Thymus (tissue), 11 donors: Measurements from ENCODE around the gene FAM89B. TPM values are rescaled to one million over a fixed set of nuclear protein-coding genes. Genes with fewer than 3 reads are reported as not detected.

Source experiments
- DNase-seq, 9 donors: peaks; one replicate each; pipeline ENCODE4 v3.0.0-alpha.2; 2013; ENCODE audit warnings: low spot score in 9 of 9, low read depth in 6 of 9, missing footprints in 1 of 9
- H3K27ac ChIP-seq, 2 donors: one replicate each; pipeline ENCODE4 v1.5.1; 2013; ENCODE audit warnings: control low read depth in 1 of 2, low read depth in 1 of 2, low read length in 1 of 2, mild to moderate bottlenecking in 1 of 2, moderate library complexity in 1 of 2
- H3K27me3 ChIP-seq, 2 donors: one replicate each; pipeline ENCODE4 v1.5.1; 2013; ENCODE audit warnings: low read length in 1 of 2; ENCODE audit not compliant: control insufficient read depth in 2 of 2, insufficient read depth in 1 of 2
- H3K36me3 ChIP-seq, 2 donors: one replicate each; pipeline ENCODE4 v1.5.1; 2013; ENCODE audit warnings: low read length in 1 of 2, mild to moderate bottlenecking in 1 of 2, moderate library complexity in 1 of 2; ENCODE audit not compliant: control insufficient read depth in 2 of 2, insufficient read depth in 2 of 2
- H3K4me1 ChIP-seq, 2 donors: one replicate each; pipeline ENCODE4 v1.5.1; 2013; ENCODE audit warnings: low read length in 2 of 2; ENCODE audit not compliant: control insufficient read depth in 2 of 2, insufficient read depth in 2 of 2
- H3K4me3 ChIP-seq, 2 donors: one replicate each; pipeline ENCODE4 v1.5.1; 2013; ENCODE audit warnings: low read length in 2 of 2, control low read depth in 1 of 2, mild to moderate bottlenecking in 1 of 2
- H3K9me3 ChIP-seq, 2 donors: one replicate each; pipeline ENCODE4 v1.5.1; 2013; ENCODE audit warnings: low read length in 1 of 2, mild to moderate bottlenecking in 1 of 2; ENCODE audit not compliant: control insufficient read depth in 2 of 2, insufficient read depth in 1 of 2
- WGBS: extraction: QIAGEN DNeasy Blood & Tissue Kit; methylation state at CpG from one replicate; pipeline ENCODE4 v1.1.7; 2013; 5-methylcytosine and 5-hydroxymethylcytosine counted together
- polyA plus RNA-seq: library from polyadenylated mRNA; stranded (reverse); fragments of 200-250 nt; gene quantifications from one replicate; pipeline ENCODE4 v1.2.3, GENCODE V29; 2013
- total RNA-seq: library from RNA; stranded (reverse); fragments of 120-200 nt; gene quantifications from one replicate; pipeline ENCODE4 v1.2.4, GENCODE V29; 2013
- donor health status: healthy.

Gene FAM89B
- total and polyA plus RNA-seq, 2 donors, result 47.2 to 62.2 TPM

DNA sequence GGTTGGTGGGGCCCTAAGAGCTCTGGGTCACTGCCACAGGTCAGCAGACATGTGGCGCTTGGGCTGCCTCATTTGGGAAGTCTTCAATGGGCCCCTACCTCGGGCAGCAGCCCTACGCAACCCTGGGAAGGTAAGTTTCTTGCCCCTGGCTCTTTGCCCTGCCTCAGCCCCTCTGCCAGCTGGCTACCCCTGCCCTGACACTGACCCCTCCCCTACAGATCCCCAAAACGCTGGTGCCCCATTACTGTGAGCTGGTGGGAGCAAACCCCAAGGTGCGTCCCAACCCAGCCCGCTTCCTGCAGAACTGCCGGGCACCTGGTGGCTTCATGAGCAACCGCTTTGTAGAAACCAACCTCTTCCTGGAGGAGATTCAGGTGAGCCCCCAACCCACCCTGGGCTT lies 45.6 kb upstream of the FAM89B start:
- Histone ChIP-seq H3K27ac (no peak overlapping the region), H3K36me3 (peaks cover 37 to 39% of the 10 kb centered on the region in 2 donors), H3K27me3 (no peaks in the 10 kb centered on the region), H3K4me1 (peaks cover 29 to 54% of the 10 kb centered on the region in 2 donors), H3K9me3 (no peaks in the 10 kb centered on the region), H3K4me3 (no peak overlapping the region)
- no peak for DNase-seq
- 96% methylated on average over 8 of the region's 8 CpGs for WGBS

DNA sequence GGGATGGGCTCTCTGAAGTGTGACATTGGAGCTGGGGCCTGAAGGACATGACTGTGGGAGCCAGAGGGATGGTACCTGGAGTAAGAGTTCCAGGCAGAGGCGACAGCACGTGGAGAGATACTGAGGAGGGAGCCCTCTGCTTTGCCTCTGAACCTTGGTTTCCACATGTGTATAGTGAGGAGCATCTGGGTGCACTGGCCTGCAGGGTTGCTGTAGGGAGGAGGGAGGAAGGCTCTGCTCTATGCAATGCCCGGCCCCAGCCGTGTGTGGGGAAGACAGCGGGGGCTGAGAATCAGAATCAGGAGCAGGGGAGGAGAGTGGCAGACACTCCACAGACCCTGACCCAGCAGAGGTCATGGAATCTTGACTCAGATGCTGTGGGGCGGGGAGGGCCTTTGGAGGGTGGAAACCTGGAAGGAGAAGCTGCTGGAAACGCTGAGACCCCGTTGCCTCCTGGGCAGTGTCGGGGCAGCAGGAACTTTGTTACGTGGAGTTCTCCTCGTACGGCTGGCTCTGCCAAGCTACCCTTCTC lies 43.5 kb upstream of the FAM89B start:
- 98% methylated on average over 12 of the region's 12 CpGs for WGBS
- DNase-seq, result no peak
- no peak overlapping the region for H3K27ac ChIP-seq
- H3K9me3 ChIP-seq, result no peaks in the 10 kb centered on the region
- H3K4me3 ChIP-seq, result no peak overlapping the region
- H3K27me3 ChIP-seq, result no peaks in the 10 kb centered on the region
- peaks cover 53 to 56% of the 10 kb centered on the region in 2 donors for H3K36me3 ChIP-seq
- peaks cover 23 to 33% of the 10 kb centered on the region in 2 donors for H3K4me1 ChIP-seq

- Histone ChIP-seq H3K9me3 (no peaks in the 10 kb centered on the region), H3K4me1 (peaks cover 17 to 26% of the 10 kb centered on the region in 2 donors), H3K4me3 (no peak overlapping the region), H3K27ac (no peak overlapping the region), H3K27me3 (no peaks in the 10 kb centered on the region), H3K36me3 (peaks cover 53 to 59% of the 10 kb centered on the region in 2 donors)
- DNase-seq, result no peak
- WGBS, result 91% methylated on average over 10 of the region's 10 CpGs
These were observed 42.7 kb upstream of the FAM89B start for GRCh38 chr11:65529475-65530156.

DNA sequence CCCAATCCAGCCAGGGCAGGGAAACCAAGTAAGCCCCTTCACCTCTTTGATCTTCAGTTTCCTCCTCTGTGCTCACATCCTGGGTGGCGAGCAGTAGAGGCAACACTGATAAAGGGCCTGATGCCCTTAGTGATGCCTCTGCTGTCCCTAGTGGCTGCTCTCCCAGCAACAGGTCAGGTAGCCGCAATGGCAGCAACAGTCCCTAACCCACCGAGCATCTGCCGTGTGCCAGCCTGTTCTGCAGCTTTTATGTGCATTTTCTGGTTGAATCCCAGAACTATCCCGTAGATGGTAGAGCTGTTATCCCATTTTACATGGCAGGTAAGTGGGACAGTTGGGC lies 42.2 kb upstream of the FAM89B start:
- H3K36me3 ChIP-seq, result peaks cover 54 to 64% of the 10 kb centered on the region in 2 donors
- H3K4me1 ChIP-seq, result peaks cover 17 to 26% of the 10 kb centered on the region in 2 donors
- peak in 2 of 9 donors; percentile 19 to 44 for DNase-seq
- no peaks in the 10 kb centered on the region for H3K9me3 ChIP-seq
- 82% methylated on average over 5 of the region's 5 CpGs for WGBS
- no peaks in the 10 kb centered on the region for H3K27me3 ChIP-seq
- no peak overlapping the region for H3K27ac ChIP-seq
- H3K4me3 ChIP-seq, result no peak overlapping the region

DNA sequence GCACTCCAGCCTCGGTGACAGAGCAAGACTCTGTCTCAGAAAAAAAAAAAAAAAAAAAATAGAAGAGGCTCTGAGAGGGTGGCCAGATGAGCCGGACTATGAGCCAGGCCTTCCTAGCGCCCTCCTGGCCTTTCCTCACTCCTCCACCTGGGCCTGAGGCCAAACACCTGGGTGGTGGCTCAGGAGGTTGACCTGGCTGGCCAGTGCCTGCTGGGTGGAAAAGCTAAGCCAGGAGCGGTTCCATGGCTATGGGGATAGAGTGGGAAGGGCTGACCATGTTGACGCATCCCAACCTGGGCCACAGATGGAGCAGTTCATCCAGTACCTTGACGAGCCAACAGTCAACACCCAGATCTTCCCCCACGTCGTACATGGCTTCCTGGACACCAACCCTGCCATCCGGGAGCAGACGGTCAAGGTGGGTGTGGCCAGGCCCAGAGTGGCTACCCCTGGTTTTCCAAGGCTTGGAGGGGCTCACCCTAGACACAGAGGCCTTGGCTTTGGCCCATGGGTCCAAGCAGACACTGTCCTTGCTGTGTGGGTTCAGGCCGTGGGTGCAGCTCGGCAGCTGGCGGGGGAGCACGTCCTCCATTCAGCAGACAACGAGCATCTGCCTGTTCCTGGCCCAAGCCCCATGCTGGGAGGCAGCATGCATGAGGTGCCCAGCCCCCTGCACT lies 39.8 kb upstream of the FAM89B start:
- Histone ChIP-seq H3K4me1 (peaks cover 8 to 13% of the 10 kb centered on the region in 2 donors), H3K27me3 (no peaks in the 10 kb centered on the region), H3K27ac (no peak overlapping the region), H3K4me3 (no peak overlapping the region), H3K36me3 (peaks cover 65 to 80% of the 10 kb centered on the region in 2 donors), H3K9me3 (no peaks in the 10 kb centered on the region)
- 96% methylated on average over 15 of the region's 15 CpGs for WGBS
- DNase-seq, result no peak

DNA sequence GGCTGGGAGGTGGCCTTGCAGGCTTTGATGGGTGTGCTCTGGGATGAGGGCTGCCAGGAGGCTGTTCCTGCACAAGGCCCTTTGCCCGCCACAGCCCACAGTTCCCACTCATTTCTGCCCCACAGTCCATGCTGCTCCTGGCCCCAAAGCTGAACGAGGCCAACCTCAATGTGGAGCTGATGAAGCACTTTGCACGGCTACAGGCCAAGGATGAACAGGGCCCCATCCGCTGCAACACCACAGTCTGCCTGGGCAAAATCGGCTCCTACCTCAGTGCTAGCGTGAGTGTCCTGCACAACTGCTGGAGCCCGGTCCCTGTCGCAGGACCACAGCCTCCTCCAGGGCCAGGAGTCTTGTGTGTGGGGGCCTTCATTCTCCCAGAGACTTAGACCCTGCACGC lies 37.2 kb upstream of the FAM89B start:
- no peaks in the 10 kb centered on the region for H3K9me3 ChIP-seq
- H3K27me3 ChIP-seq, result peaks cover 0 to 3% of the 10 kb centered on the region in 2 donors
- DNase-seq, result no peak
- WGBS, result 98% methylated on average over 9 of the region's 9 CpGs
- H3K27ac ChIP-seq, result no peak overlapping the region
- H3K4me1 ChIP-seq, result peaks cover under 1 to 8% of the 10 kb centered on the region in 2 donors
- H3K4me3 ChIP-seq, result no peak overlapping the region
- H3K36me3 ChIP-seq, result peaks cover 65 to 83% of the 10 kb centered on the region in 2 donors

DNA sequence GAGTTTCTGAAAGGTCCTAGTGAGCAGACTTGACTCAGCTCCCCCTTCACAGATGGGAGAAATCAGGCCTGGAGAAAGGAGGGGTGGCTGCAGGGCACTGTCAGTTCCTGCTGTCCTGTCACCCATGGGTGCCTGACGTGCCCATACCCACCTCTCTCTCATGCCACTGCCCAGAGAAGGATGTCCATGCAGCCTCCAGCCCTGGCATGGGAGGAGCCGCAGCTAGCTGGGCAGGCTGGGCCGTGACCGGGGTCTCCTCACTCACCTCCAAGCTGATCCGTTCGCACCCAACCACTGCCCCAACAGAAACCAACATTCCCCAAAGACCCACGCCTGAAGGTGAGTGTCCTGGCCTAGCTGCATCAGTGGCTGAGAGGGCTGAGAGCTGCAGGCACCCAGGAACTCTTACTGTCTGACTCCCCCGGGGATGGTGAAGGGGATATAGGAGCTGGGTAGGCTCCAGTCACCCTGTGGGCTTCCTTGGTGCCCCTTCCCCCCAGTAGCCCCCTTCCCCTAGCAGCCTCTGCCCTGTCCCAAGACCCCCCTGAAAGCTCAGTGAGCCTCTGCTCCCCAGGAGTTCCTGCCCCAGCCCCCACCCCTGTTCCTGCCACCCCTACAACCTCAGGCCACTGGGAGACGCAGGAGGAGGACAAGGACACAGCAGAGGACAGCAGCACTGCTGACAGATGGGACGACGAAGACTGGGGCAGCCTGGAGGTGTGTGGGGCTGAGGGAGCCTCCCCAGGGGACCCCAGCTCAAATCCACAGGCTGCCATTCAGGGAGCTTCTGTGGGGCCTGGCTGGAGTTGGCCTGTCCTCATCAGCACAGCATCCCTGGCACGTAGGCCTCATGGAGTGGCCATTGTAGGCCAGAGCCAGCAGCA lies 35.7 kb upstream of the FAM89B start:
- DNase-seq, result no peak
- peaks cover 50 to 68% of the 10 kb centered on the region in 2 donors for H3K36me3 ChIP-seq
- no peaks in the 10 kb centered on the region for H3K9me3 ChIP-seq
- H3K27ac ChIP-seq, result no peak overlapping the region
- 98% methylated on average over 12 of the region's 12 CpGs for WGBS
- peaks cover 0 to 3% of the 10 kb centered on the region in 2 donors for H3K27me3 ChIP-seq
- H3K4me1 ChIP-seq, result peaks cover 6 to 22% of the 10 kb centered on the region in 2 donors
- H3K4me3 ChIP-seq, result no peak overlapping the region

DNA sequence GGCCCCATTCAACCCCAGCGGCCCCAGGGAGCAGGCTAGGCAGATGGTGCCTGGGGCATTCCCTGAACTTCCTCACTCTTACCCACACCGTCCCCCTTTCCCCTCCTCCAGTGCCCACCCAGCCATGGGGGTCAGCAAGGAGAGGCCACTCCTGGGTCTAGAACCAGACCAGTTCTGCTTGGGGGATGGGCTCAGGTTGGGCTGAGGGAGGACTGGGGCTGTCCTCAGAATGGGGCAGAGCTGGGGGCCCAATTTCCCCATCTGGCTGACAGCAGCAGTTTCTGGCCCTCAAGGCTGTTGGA lies 35.1 kb upstream of the FAM89B start:
- Histone ChIP-seq H3K9me3 (no peaks in the 10 kb centered on the region), H3K4me1 (peaks cover 9 to 27% of the 10 kb centered on the region in 2 donors), H3K4me3 (no peak overlapping the region), H3K27ac (no peak overlapping the region), H3K27me3 (peaks cover 0 to 3% of the 10 kb centered on the region in 2 donors), H3K36me3 (peaks cover 47 to 62% of the 10 kb centered on the region in 2 donors)
- WGBS, result 92% methylated on average over 2 of the region's 2 CpGs
- no peak for DNase-seq
